ENCODE data around the gene LRIT1. TPM values are rescaled to one million over a fixed set of nuclear protein-coding genes. Genes with fewer than 3 reads are reported as not detected.

The LRIT1 gene
- total RNA-seq, 1 donor from 2014 or later, result not detected

DNA sequence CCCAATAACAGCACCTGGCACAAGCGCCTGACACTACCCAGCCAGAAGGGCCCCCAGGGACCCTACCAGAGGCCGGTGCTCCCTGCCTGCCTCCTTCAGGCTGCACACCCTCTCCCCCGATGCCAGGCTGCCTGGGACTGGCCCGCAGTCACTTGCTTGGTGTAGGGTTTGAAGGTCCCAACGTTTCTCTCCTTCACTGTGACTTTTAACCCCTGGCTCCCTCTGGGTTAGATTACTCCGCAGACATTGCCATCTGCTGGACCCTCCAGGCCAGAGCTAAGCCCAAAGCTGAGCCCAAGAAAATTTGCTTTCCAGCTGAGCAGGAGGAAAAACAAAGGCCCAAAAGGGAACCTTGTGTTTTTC lies 40.1 kb downstream of the LRIT1 start:
- Mint-ChIP-seq H3K4me3 (ENCODE audit: unreplicated experiment) (no peak overlapping the region), H3K36me3 (ENCODE audit: low read depth, unreplicated experiment) (peaks cover 3% of the 10 kb centered on the region), H3K27ac (ENCODE audit: unreplicated experiment) (no peak overlapping the region), H3K27me3 (ENCODE audit: low read depth, unreplicated experiment) (peaks cover 49% of the 10 kb centered on the region), H3K4me1 (ENCODE audit: low read depth, unreplicated experiment) (no peaks in the 10 kb centered on the region), H3K9me3 (ENCODE audit: unreplicated experiment) (no peaks in the 10 kb centered on the region)
- no peaks in the 10 kb centered on the region for H3K79me2 ChIP-seq (ENCODE audit: insufficient read depth, low read length)
- no peak overlapping the region for H2AFZ ChIP-seq (ENCODE audit: low read depth, low read length)
- H3K4me1 ChIP-seq (ENCODE audit: insufficient read depth, low read length), result no peaks in the 10 kb centered on the region
- DNase-seq (ENCODE audit: low read depth) (no peak), FAIRE-seq (no peak)
- H4K20me1 ChIP-seq (ENCODE audit: insufficient read depth, low read length), result no peaks in the 10 kb centered on the region
- H3K27ac ChIP-seq (ENCODE audit: low read depth, low read length), result no peak overlapping the region
- H3K27me3 ChIP-seq (ENCODE audit: insufficient read depth, low read length), result peaks cover 4% of the 10 kb centered on the region
- H3K4me2 ChIP-seq (ENCODE audit: low read length), result no peak overlapping the region
- H3K36me3 ChIP-seq (ENCODE audit: insufficient read depth, low read length), result no peaks in the 10 kb centered on the region
- no peaks in the 10 kb centered on the region for H3K9me3 ChIP-seq (ENCODE audit: insufficient read depth, low read depth, low read length)
- no peak overlapping the region for H3K9ac ChIP-seq (ENCODE audit: low read length)
- H3K4me3 ChIP-seq (ENCODE audit: insufficient read depth, low read depth, low read length), result no peak overlapping the region
- TF ChIP-seq, protein P1, sequence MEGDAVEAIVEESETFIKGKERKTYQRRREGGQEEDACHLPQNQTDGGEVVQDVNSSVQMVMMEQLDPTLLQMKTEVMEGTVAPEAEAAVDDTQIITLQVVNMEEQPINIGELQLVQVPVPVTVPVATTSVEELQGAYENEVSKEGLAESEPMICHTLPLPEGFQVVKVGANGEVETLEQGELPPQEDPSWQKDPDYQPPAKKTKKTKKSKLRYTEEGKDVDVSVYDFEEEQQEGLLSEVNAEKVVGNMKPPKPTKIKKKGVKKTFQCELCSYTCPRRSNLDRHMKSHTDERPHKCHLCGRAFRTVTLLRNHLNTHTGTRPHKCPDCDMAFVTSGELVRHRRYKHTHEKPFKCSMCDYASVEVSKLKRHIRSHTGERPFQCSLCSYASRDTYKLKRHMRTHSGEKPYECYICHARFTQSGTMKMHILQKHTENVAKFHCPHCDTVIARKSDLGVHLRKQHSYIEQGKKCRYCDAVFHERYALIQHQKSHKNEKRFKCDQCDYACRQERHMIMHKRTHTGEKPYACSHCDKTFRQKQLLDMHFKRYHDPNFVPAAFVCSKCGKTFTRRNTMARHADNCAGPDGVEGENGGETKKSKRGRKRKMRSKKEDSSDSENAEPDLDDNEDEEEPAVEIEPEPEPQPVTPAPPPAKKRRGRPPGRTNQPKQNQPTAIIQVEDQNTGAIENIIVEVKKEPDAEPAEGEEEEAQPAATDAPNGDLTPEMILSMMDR (IDR thresholded peaks at IDR 0.05; ENCODE audit: insufficient read depth, low read depth, low read length), result no peak
- no peak for TF ChIP-seq EZH2 (IDR thresholded peaks at IDR 0.05; ENCODE audit: insufficient read depth, low read length)

DNA sequence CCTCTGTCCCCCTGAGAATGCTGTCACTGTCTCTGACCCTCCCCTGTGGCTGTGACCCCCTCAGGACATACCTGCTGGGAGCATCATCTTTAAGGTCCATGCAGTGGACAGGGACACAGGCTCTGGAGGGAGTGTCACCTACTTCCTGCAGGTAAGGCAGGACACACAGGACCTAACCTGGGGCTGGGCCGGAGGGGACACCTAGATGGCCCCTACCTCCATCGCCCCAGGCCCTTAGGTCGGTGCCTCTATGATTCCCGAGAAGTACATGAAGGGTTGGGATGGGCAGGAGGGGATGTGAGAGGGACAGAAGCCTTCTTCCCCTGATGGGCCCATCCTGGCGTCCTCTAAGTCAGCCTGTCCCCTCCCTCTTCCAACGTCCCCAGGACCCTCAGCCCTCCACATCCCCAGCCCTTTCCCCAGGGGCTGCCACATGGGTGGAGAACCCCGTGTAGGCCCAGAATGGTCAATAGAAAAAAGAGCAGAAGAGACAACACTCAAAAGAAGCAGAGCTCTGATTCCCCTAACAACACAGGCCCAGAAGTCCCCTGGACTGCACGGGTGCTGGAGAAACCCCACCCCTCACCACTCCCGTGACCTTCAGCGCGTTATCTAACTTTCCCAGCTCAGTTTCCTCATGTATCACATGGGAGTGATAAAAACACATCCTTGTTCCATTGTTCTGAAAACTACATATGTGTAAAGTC lies 40.7 kb downstream of the LRIT1 start:
- Histone ChIP-seq H3K4me1 (ENCODE audit: insufficient read depth, low read length) (no peaks in the 10 kb centered on the region), H3K4me2 (ENCODE audit: low read length) (no peak overlapping the region), H3K36me3 (ENCODE audit: insufficient read depth, low read length) (no peaks in the 10 kb centered on the region), H4K20me1 (ENCODE audit: insufficient read depth, low read length) (no peaks in the 10 kb centered on the region), H2AFZ (ENCODE audit: low read depth, low read length) (no peak overlapping the region), H3K27me3 (ENCODE audit: insufficient read depth, low read length) (peaks cover 10% of the 10 kb centered on the region), H3K9ac (ENCODE audit: low read length) (no peak overlapping the region), H3K4me3 (ENCODE audit: insufficient read depth, low read depth, low read length) (no peak overlapping the region), H3K9me3 (ENCODE audit: insufficient read depth, low read depth, low read length) (no peaks in the 10 kb centered on the region), H3K27ac (ENCODE audit: low read depth, low read length) (no peak overlapping the region), H3K79me2 (ENCODE audit: insufficient read depth, low read length) (no peaks in the 10 kb centered on the region)
- DNase-seq (ENCODE audit: low read depth) (no peak), FAIRE-seq (no peak)
- H3K27me3 Mint-ChIP-seq (ENCODE audit: low read depth, unreplicated experiment), result peaks cover 53% of the 10 kb centered on the region
- TF ChIP-seq EZH2 (IDR thresholded peaks at IDR 0.05; ENCODE audit: insufficient read depth, low read length), result no peak
- TF ChIP-seq, protein P1 (IDR thresholded peaks at IDR 0.05; ENCODE audit: insufficient read depth, low read depth, low read length), result no peak
- no peaks in the 10 kb centered on the region for H3K9me3 Mint-ChIP-seq (ENCODE audit: unreplicated experiment)
- no peak overlapping the region for H3K4me3 Mint-ChIP-seq (ENCODE audit: unreplicated experiment)
- H3K4me1 Mint-ChIP-seq (ENCODE audit: low read depth, unreplicated experiment), result no peaks in the 10 kb centered on the region
- H3K27ac Mint-ChIP-seq (ENCODE audit: unreplicated experiment), result no peak overlapping the region
- peaks cover 3% of the 10 kb centered on the region for H3K36me3 Mint-ChIP-seq (ENCODE audit: low read depth, unreplicated experiment)

DNA sequence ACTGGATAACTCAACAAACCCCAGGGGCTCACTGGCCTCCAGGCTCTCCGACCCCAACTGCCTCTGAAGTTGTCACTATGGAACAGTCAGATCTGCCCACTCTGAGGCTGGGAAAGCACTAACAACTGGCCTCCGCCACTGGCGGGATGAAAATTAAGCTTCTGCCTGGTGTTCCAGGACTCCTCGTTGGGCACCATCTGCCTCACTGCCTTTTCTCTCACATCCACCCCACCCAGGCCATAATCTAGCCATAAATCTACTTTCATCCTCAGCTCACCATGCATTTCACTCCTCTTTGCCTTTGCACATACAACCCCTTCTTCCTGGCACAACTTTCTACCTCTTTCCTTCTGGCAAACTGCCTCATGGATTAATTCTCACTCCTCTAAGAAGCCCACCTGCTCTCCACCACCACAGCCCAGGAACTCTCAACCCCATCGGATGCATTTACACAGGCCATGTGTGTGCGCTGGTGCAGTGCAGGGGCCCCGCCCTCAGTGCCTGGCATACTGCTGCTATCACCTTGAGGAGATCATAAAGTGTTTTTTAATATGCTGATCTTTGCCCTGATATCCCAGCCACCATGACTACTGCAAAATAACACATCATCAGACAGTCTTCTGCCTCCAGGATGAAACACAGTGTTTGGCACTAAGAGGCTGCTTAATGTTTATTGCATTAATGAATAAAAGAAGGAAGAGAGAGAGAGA lies 43.0 kb downstream of the LRIT1 start:
- H3K4me2 ChIP-seq (ENCODE audit: low read length), result no peak overlapping the region
- H3K4me3 Mint-ChIP-seq (ENCODE audit: unreplicated experiment), result no peak overlapping the region
- peaks cover 26% of the 10 kb centered on the region for H3K27me3 ChIP-seq (ENCODE audit: insufficient read depth, low read length)
- no peak for DNase-seq (ENCODE audit: low read depth)
- H3K4me1 ChIP-seq (ENCODE audit: insufficient read depth, low read length), result no peaks in the 10 kb centered on the region
- FAIRE-seq, result no peak
- no peaks in the 10 kb centered on the region for H3K79me2 ChIP-seq (ENCODE audit: insufficient read depth, low read length)
- H3K9me3 ChIP-seq (ENCODE audit: insufficient read depth, low read depth, low read length), result no peaks in the 10 kb centered on the region
- no peak overlapping the region for H2AFZ ChIP-seq (ENCODE audit: low read depth, low read length)
- no peak overlapping the region for H3K27ac ChIP-seq (ENCODE audit: low read depth, low read length)
- H3K27ac Mint-ChIP-seq (ENCODE audit: unreplicated experiment), result no peak overlapping the region
- H3K36me3 ChIP-seq (ENCODE audit: insufficient read depth, low read length), result no peaks in the 10 kb centered on the region
- H3K9ac ChIP-seq (ENCODE audit: low read length), result no peak overlapping the region
- H3K4me3 ChIP-seq (ENCODE audit: insufficient read depth, low read depth, low read length), result no peak overlapping the region
- peaks cover 3% of the 10 kb centered on the region for H3K36me3 Mint-ChIP-seq (ENCODE audit: low read depth, unreplicated experiment)
- peaks cover 65% of the 10 kb centered on the region for H3K27me3 Mint-ChIP-seq (ENCODE audit: low read depth, unreplicated experiment)
- H3K4me1 Mint-ChIP-seq (ENCODE audit: low read depth, unreplicated experiment), result no peaks in the 10 kb centered on the region
- H3K9me3 Mint-ChIP-seq (ENCODE audit: unreplicated experiment), result no peaks in the 10 kb centered on the region
- no peak for TF ChIP-seq EZH2 (IDR thresholded peaks at IDR 0.05; ENCODE audit: insufficient read depth, low read length)
- TF ChIP-seq, protein P1 (IDR thresholded peaks at IDR 0.05; ENCODE audit: insufficient read depth, low read depth, low read length), result no peak
- no peaks in the 10 kb centered on the region for H4K20me1 ChIP-seq (ENCODE audit: insufficient read depth, low read length)
